Vagina (tissue), 2 donors: ENCODE measurements around the gene EIF2AK3. TPM values are rescaled to one million over a fixed set of nuclear protein-coding genes. Genes with fewer than 3 reads are reported as not detected.

Experiments used
- DNase-seq, 2 donors: peaks; one replicate each; pipeline ENCODE4 v3.0.0-alpha.2; 2017; ENCODE audit errors: extremely low spot score in 2 of 2
- H3K27ac ChIP-seq: fragments of 200-600 bp; sonication (generic); one replicate; pipeline ENCODE4 v1.5.1; 2019
- H3K27me3 ChIP-seq: fragments of 200-600 bp; sonication (generic); one replicate; pipeline ENCODE4 v1.5.1; 2019
- H3K36me3 ChIP-seq, 2 donors: fragments of 200-600 bp; sonication (generic); one replicate each; pipeline ENCODE4 v1.5.1; 2017 to 2019
- H3K4me1 ChIP-seq: fragments of 200-600 bp; sonication (generic); one replicate; pipeline ENCODE4 v1.5.1; 2019
- H3K4me3 ChIP-seq, 2 donors: fragments of 200-600 bp; sonication (generic); 1 replicate in 1 of 2; 2 replicates in 1 of 2; pipeline ENCODE4 v1.5.1; 2016 to 2019
- H3K9me3 ChIP-seq: fragments of 200-600 bp; sonication (generic); one replicate; pipeline ENCODE4 v1.5.1; 2019
- POLR2A ChIP-seq, 2 donors: fragments of 450-650 bp; IDR thresholded peaks; one replicate each; pipeline ENCODE4 v1.6.1; 2017; ENCODE audit warnings: antibody characterized with exemption in 2 of 2, mild to moderate bottlenecking in 2 of 2, moderate library complexity in 2 of 2
- POLR2AphosphoS5 ChIP-seq, 2 donors: sonication (generic); formaldehyde crosslinking; IDR thresholded peaks; one replicate each; pipeline ENCODE4 v1.9.0; 2017; ENCODE audit warnings: antibody characterized with exemption in 2 of 2, mild to moderate bottlenecking in 2 of 2, low read depth in 1 of 2; ENCODE audit not compliant: insufficient read depth in 1 of 2
- intact Hi-C: fragments of 100-400 bp; cut with DNase I; formaldehyde crosslinking; loops from one replicate; pipeline ENCODE4 v1.15.1; 2023
- total RNA-seq: library from RNA; depleted of rRNA; stranded (reverse); fragments of >200 nt; gene quantifications from one replicate; pipeline ENCODE4 v1.2.3, GENCODE V29; 2016
- TF ChIP-seq, protein P1 (sequence below), 3 experiments: fragments of 450-650 bp in 2 of 3; fragments of 200-600 bp in 1 of 3; sonication (generic) in 1 of 3; IDR thresholded peaks; one replicate each; pipeline ENCODE4 v1.5.1; 2017 to 2019; ENCODE audit warnings: antibody characterized with exemption in 3 of 3, mild to moderate bottlenecking in 2 of 3, moderate library complexity in 2 of 3

EIF2AK3 gene
- total RNA-seq, 1 donor from 2014 or later, result 19.6 TPM

DNA sequence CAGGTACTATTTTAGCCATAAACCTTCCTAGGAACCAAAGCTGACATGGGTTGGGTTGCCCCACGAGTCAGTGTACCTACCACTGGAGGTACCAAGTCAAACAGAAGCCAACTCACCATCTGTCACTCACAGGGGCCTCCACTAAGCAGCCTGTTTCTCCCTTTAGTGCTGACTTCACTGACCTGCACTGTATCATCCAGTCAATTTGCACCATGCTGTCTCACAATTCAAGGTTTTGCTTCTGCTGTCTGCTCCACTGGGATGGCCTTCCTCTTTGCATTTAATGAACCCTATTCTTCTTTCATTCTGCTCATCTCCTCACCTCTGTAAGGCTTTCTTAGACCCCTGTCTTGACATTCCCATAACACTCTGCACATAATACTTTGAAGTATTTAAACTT, 47.2 kb downstream of the EIF2AK3 start:
- no peak for DNase-seq
- Histone ChIP-seq H3K27me3 (no peaks in the 10 kb centered on the region), H3K36me3 (peaks cover 0 to 54% of the 10 kb centered on the region in 2 donors), H3K9me3 (no peaks in the 10 kb centered on the region), H3K27ac (no peak overlapping the region), H3K4me1 (no peaks in the 10 kb centered on the region), H3K4me3 (no peak overlapping the region)
- intact Hi-C loops, result no loop called here
- TF ChIP-seq POLR2A (IDR thresholded peaks at IDR 0.05) (no peak), POLR2AphosphoS5 (IDR thresholded peaks at IDR 0.05; ENCODE audit: insufficient read depth in 1 of 2, low read depth in 1 of 2) (no peak)
- TF ChIP-seq, protein P1, sequence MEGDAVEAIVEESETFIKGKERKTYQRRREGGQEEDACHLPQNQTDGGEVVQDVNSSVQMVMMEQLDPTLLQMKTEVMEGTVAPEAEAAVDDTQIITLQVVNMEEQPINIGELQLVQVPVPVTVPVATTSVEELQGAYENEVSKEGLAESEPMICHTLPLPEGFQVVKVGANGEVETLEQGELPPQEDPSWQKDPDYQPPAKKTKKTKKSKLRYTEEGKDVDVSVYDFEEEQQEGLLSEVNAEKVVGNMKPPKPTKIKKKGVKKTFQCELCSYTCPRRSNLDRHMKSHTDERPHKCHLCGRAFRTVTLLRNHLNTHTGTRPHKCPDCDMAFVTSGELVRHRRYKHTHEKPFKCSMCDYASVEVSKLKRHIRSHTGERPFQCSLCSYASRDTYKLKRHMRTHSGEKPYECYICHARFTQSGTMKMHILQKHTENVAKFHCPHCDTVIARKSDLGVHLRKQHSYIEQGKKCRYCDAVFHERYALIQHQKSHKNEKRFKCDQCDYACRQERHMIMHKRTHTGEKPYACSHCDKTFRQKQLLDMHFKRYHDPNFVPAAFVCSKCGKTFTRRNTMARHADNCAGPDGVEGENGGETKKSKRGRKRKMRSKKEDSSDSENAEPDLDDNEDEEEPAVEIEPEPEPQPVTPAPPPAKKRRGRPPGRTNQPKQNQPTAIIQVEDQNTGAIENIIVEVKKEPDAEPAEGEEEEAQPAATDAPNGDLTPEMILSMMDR (IDR thresholded peaks at IDR 0.05), result no peak

DNA sequence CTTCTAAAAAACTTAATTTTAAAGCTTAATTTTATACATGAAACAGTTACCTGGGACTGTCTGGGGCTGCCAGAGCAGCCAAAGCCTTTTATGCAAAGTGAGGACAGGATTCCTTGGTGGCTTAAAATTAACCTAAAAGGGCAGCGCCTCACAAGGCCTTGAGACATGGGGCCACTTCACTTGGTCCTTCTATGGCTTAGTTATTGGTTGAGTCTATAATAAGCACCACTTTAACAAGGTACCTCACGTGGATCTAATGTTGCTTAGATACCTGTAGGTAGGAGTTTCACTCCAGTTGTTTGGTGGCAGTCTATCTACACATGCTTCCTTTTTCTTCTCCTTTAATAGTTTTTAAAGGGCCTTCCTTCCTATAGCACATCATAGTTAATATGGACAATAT, 51.6 kb downstream of the EIF2AK3 start:
- no peak for TF ChIP-seq POLR2AphosphoS5 (IDR thresholded peaks at IDR 0.05; ENCODE audit: insufficient read depth in 1 of 2, low read depth in 1 of 2)
- TF ChIP-seq POLR2A (IDR thresholded peaks at IDR 0.05), result no peak
- TF ChIP-seq, protein P1 (IDR thresholded peaks at IDR 0.05), result no peak

DNA sequence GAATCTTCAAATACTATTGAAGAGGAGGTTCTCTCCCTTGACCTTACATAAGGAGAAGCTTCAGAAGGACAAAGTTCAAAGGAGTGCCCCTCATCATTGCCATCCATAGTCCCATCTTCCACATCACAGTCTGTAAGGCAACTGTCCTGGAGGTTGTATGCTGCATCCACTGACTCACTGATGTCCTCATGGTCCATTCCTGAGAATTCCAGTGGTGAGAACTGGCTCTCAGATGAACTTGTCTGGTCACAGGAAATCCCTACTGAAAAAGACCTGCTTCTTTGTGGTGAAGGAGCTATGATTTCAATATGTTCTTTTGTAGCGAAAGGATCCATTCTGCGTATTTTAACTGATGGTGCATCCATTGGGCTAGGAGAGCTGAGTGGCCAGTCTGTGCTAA, 52.2 kb downstream of the EIF2AK3 start:
- Histone ChIP-seq H3K4me1 (no peaks in the 10 kb centered on the region), H3K27ac (no peak overlapping the region), H3K9me3 (no peaks in the 10 kb centered on the region), H3K27me3 (no peaks in the 10 kb centered on the region), H3K4me3 (no peak overlapping the region), H3K36me3 (peaks cover 0 to 65% of the 10 kb centered on the region in 2 donors)
- no peak for DNase-seq
- TF ChIP-seq POLR2AphosphoS5 (IDR thresholded peaks at IDR 0.05; ENCODE audit: insufficient read depth in 1 of 2, low read depth in 1 of 2), result no peak
- TF ChIP-seq, protein P1 (IDR thresholded peaks at IDR 0.05), result no peak
- no peak for TF ChIP-seq POLR2A (IDR thresholded peaks at IDR 0.05)
- intact Hi-C loops, result no loop called here

More for the DNA sequence above, 51.6 kb downstream of the EIF2AK3 start:
- no peak overlapping the region for H3K27ac ChIP-seq
- peaks cover 0 to 61% of the 10 kb centered on the region in 2 donors for H3K36me3 ChIP-seq
- intact Hi-C loops, result no loop called here
- no peak overlapping the region for H3K4me3 ChIP-seq
- no peak for DNase-seq
- no peaks in the 10 kb centered on the region for H3K27me3 ChIP-seq
- no peaks in the 10 kb centered on the region for H3K4me1 ChIP-seq
- H3K9me3 ChIP-seq, result no peaks in the 10 kb centered on the region

DNA sequence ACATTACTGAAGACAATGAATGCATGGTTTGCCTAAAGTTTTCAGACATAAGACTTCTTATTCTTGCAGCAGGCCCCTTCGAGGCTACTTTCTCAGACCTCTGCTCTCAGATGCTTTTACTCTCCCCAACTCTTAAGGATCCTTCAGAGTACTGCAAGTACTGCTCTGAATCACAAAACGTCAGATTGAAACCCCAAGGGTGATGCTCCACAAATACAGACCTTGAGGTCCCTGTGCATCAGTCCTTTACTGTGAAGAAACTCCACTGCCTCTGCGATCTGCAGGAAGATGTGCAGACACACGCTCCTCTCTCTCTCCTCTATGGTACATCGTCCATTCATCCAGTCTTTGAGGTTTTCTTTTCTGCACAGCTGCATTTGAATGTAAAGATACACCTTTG, 52.8 kb downstream of the EIF2AK3 start:
- Histone ChIP-seq H3K27me3 (no peaks in the 10 kb centered on the region), H3K9me3 (no peaks in the 10 kb centered on the region)
- no peak for TF ChIP-seq POLR2AphosphoS5 (IDR thresholded peaks at IDR 0.05; ENCODE audit: insufficient read depth in 1 of 2, low read depth in 1 of 2)
- TF ChIP-seq POLR2A (IDR thresholded peaks at IDR 0.05), result no peak
- TF ChIP-seq, protein P1 (IDR thresholded peaks at IDR 0.05), result no peak

DNA sequence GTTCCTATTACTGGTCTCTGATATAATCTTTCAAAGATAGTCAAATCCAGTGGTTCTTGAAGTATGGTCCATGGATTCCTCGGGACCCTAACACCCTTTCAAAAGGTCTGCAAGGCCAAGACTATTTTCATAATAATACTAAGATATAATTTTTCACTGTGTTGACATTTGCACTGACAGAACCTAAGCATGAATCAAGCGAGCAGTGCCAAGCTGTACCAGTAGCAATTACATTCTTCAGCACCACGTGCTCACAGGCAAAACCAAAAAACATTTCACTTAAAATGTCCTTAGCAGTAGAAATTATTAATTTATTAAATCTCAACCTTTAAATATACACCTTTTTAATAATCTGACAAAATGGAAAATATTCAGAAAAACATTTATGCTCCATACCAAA, 59.1 kb downstream of the EIF2AK3 start:
- intact Hi-C loops, result no loop called here
- H3K36me3 ChIP-seq, result peaks cover 0 to 23% of the 10 kb centered on the region in 2 donors
- TF ChIP-seq POLR2A (IDR thresholded peaks at IDR 0.05), result no peak
- TF ChIP-seq POLR2AphosphoS5 (IDR thresholded peaks at IDR 0.05; ENCODE audit: insufficient read depth in 1 of 2, low read depth in 1 of 2), result no peak
- TF ChIP-seq, protein P1 (IDR thresholded peaks at IDR 0.05), result no peak

More for the DNA sequence above, 52.8 kb downstream of the EIF2AK3 start:
- Histone ChIP-seq H3K36me3 (peaks cover 0 to 65% of the 10 kb centered on the region in 2 donors), H3K27ac (no peak overlapping the region), H3K4me1 (no peaks in the 10 kb centered on the region), H3K4me3 (no peak overlapping the region)
- intact Hi-C loops, result no loop called here
- no peak for DNase-seq

More for the DNA sequence above, 59.1 kb downstream of the EIF2AK3 start:
- no peak for DNase-seq
- no peaks in the 10 kb centered on the region for H3K4me1 ChIP-seq
- no peaks in the 10 kb centered on the region for H3K27me3 ChIP-seq
- no peaks in the 10 kb centered on the region for H3K9me3 ChIP-seq
- H3K27ac ChIP-seq, result no peak overlapping the region
- no peak overlapping the region for H3K4me3 ChIP-seq
